Gastrocnemius medialis (tissue), 4 donors: ENCODE results near the gene PAPOLA.

ENCODE experiments used
- CTCF ChIP-seq, 5 experiments: fragments of 450-650 bp in 3 of 5; fragments of 200-600 bp in 2 of 5; sonication (generic) in 2 of 5; IDR thresholded peaks in 4 of 5; conservative IDR thresholded peaks in 1 of 5; 1 replicate in 4 of 5; 2 replicates in 1 of 5; pipeline ENCODE4 v1.5.1; 2016 to 2019; ENCODE audit warnings: antibody characterized with exemption in 5 of 5, mild to moderate bottlenecking in 3 of 5, moderate library complexity in 3 of 5
- POLR2A ChIP-seq, 2 donors: fragments of 450-650 bp; IDR thresholded peaks; one replicate each; pipeline ENCODE4 v1.6.1; 2017; ENCODE audit warnings: antibody characterized with exemption in 2 of 2, mild to moderate bottlenecking in 2 of 2, moderate library complexity in 2 of 2

DNA sequence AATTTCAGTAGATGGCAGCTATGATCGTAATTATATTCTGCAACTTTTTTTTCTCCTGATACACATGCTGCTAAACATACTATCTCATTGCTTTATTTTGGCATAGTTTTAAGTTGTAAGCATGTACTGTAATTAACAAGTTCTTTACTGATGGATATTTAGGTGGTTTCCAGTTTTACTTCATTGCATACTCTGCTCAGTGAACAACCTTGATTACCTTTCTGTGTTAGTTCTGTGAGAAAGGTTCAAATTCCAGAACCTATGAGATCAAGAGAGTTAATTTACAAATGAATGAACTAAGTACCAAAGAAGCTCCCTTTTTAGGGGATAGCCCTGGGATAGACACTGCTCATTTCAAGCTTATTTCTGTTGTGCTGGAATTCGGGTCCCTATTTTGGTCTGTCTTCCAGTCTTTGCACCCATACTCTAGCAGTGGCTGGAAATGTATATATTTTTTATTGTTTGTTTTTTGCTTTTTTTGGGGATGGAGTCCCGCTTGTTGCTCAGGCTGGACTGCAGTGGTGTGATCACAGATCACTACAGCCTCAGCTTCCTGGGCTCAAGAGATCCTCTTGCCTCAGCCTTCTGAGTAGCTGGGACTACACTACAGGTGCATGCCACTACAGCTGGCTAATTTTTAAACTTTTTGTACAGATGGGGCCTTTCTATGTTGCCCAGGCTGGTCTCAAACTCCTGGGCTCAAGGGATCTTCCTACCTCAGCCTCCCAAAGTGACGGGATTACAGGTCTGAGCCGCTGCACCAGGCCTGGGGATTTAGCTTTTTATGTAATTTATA is 10.6 kb downstream of the PAPOLA start:
- TF ChIP-seq CTCF (IDR thresholded peaks at IDR 0.05 in 4 of 5, conservative IDR thresholded peaks at IDR 0.05 in 1 of 5) (no peak), POLR2A (IDR thresholded peaks at IDR 0.05) (no peak)
